GM12801 (cell line): ENCODE data around the gene SULT1C4.

ENCODE experiments used
- CTCF ChIP-seq: IDR thresholded peaks from one replicate; pipeline ENCODE4 v1.5.1; 2011; ENCODE audit warnings: control low read depth; ENCODE audit not compliant: insufficient read length; ENCODE audit errors: extremely low read depth

Gene SULT1C4

DNA sequence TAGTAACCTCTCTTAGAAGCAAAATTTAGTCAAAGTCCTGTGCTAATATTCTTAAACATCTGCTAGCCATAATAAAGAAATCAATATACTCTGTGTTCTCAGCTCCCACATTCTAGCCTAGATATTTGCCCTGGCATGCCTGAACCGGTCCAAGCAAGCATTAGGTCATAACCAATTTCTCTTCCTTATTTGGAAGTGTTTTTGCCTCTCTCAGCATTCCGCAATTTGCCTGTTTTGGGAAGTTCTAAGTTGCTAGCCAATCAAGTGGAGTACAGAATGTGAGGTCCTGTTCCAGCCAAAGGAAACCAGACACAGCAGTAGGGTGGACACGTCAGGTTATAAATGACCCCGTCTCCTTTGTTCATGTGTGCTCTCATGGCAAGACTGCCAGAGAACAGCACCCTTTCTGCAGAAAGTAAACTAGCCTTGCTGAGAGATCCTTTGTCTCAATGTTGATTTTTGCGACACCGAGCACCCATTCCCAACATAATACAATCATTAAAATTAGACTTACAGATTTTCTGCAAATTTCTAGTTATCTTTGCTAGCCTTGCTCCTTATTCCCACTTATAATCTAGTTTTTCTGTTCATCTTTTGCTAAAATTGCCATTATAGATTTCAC, 13.0 kb upstream of the SULT1C4 start:
- TF ChIP-seq CTCF, result no peak

DNA sequence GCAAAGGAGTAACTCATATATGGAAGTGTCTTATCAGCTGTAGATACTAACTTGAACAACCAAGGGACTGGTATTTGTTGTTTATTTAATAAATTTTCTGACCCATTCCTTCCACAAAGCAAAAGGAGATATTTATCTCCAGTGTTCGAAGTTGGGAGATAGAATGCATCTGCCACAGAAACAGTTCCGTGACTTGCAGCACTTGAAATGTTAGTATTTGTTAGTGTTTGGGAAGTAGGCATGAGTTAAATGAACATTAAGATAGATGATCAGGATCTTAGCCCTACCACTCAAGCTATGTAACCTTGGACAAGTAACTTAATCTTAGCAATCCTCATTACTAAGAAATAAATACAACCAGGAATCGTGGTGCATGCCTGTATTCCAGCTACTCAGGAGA, 12.1 kb upstream of the SULT1C4 start:
- no peak for TF ChIP-seq CTCF

GRCh38 chr2:108367014-108367413, 10.7 kb upstream of the SULT1C4 start:
- no peak for TF ChIP-seq CTCF

DNA sequence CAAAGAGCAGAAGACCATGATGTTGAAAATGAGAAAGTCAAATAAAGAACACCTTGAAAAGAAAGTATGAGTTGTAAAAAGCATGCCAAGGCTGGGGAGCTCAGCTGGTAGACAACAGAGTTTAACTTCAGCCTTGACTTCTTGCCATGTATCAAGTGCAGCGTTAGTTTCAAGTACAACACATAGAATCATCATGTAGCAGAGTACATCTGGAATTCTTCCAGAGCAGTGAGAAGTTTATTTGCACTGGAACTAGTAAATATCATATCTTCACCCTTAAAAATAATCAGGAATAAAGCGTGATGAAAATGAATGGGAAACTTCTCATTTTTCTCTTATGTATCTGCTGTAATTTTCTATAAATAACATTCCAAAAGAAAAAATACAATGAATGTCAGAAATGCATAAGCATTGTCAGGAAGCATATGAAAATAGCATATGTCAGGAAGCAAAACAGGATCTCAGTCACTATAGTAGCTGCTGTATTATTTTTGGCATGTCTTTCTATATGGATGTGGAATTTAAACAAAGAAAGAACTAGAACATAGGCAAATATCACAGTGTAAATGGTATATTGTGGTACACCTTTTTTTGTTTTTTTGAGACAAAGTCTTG, 10.1 kb upstream of the SULT1C4 start:
- TF ChIP-seq CTCF, result no peak

- no peak for TF ChIP-seq CTCF
These were observed 8.6 kb upstream of the SULT1C4 start for GRCh38 chr2:108369153-108369552.

DNA sequence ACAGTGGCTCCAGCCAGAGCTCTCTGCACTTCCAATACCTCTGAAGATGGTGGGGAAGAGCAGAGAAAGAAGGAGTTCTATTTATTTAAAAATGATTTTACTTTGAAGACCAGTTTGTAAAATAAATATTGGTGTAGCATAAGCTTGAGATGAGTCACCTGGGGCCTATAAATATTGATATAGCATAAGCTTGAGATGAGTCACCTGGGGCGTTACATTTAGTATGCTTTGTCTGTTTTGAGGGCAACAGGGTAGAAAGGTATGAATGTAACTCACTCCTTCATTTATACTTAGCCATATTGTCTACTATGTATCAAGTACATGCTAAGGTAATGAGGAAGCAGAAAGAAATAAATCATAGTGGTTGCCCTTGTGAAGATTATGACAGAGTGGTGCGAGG, 7.7 kb upstream of the SULT1C4 start:
- no peak for TF ChIP-seq CTCF

DNA sequence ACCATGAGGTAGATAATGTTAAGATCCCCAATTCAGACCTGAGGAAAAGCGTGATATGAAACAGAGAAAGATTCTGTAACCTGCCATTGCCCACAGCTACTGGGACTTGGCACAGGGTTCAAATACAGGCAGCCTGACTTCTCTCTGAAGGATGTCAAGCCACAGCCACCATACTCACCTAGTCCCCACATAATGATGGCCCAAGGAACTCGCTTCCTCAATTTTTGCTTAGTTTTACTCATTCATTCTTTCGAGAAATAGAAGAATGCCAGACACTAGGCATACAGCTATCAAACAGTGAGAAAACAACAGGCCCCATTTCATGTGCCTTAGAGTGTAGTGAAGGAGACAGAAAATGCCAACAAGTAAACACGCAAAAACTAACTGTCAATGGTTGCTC, 980 bp upstream of the SULT1C4 start:
- no peak for TF ChIP-seq CTCF

DNA sequence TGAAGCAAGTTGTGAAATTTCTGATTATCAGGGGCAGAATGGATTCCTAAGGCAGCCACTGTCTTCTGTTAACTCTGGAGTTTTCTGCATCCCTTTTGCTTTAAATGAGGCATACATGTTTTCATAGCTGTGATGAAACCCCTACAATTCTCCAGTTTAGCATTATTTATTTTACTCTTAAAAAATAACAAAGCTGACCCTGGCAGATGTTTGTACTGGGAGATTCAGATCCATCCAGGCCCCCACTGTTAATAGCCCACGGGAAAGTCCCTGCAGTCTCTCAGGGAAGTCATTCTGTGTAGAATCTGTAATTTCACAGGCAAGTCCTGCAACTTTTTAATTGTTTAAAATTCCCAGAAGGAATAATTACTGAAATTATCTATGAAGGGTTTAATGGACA, 353 bp upstream of the SULT1C4 start:
- TF ChIP-seq CTCF, result no peak
